Stimulated activated naive CD8-positive, alpha-beta T cell treated with anti-CD3 and anti-CD28 coated beads, Interleukin-15, Interleukin-2, amounts not matched to agents 100 U/mL and 50 U/mL, for 24 hours (primary cell): Measurements from ENCODE around the gene FAM240B.

Source experiments
- ATAC-seq: fragments of 150-1000 bp; cut with Tn5 transposase; one replicate; pipeline ENCODE4 v1.10.0; 2021
- DNase-seq: peaks from one replicate; pipeline ENCODE4 v3.0.0; 2021

The FAM240B gene

DNA sequence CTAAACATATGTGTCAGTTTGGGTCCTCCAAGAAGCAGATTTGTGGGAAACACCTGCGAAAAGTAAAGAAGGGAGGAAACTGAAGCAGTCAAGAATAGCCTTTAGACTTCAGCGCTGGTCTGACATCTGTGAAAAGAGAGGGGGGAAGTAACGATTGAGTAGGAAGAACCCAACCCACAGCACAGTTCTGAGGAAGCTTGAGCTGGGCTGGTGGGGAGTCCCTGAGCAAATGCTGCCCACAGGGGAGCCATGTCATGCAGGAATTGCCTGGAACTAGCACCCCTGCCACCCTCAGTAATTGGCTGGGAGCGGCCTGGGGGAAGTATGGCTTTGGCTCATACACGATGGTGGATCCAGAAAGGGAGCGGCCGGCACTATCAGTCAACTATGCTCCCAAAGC, 20.6 kb downstream of the FAM240B start:
- ATAC-seq (no peak), DNase-seq (no peak)

DNA sequence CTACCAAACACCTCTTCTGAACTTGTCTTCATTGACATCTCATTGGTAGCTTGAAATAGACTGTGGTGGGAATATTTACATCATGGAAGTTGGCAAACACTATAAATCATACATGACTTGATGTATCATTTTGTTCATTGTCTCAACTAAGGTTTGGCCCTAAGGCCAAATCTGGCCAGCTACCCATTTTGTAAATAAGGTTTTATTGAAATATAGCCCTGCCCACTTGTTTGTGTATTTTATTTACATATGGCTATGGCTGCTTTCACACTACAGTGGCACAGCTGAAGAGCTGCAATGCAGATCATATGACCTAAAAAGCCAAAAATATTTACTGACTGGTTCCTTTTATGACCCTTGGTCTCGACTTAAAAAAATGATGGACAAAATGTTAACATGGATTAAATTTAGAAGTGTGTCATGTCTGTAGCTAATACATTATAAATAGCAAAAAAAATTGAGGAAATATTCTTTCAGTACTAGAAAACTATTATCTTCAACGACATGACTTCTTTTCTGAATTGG, 22.1 kb downstream of the FAM240B start:
- DNase-seq (no peak), ATAC-seq (no peak)

DNA sequence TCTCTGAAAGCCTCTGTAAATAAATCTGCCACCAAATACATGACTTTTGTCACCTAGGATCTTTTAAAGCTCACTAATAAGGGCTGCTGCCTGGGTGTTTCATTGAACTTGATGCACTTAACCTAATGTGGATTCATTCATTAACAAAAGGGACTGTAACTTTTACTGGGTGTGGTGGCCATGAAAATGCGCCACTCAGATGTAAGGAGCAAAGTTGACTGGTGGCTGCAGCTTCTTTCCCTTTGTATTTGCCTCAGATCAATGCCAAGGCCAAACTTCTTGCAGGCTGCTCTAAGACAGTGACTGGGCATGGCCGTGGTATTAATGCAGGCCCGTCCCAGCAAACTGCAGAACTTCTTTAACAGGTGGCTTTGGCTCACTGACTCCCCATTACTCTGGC, 22.9 kb downstream of the FAM240B start:
- no peak for ATAC-seq
- DNase-seq = no peak

DNA sequence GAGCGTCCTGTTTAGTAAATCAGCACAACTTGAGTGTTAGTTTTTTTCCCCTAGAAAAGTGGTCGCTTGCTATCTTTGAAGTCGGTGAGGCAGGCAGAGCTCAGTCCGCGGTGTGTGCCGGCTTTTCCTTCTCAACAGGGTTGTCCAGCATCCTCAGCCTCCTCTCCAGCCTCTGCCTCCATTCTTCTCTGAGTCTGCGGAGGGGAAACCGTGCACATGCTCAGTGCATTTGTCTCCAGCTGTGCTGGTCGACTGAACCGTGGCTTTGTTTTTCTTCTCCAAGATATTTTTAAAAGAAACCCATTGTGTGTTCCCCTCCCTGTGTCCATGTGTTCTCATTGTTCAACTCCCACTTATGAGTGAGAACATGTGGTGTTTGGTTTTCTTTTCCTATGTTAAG, 25.3 kb downstream of the FAM240B start:
- DNase-seq = no peak
- no peak for ATAC-seq

DNA sequence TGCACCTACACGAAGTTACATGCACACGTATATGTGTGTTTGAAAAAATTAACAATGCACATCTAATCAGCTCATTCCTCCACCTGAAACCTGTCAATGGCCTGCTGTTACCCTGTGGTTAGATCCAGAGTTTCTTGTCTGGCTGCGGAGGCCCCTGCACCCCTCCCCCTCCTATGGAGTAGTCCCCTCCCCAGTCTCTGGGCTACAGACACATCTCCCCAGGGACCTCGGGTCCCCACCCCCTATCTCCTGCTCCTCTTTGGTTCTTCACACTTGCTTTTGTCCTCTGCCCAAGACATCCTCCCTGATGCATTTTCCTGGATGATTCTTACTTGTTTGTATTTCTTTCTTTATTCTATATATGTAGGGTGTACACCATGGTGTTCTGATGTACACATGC, 27.2 kb downstream of the FAM240B start:
- DNase-seq = no peak
- ATAC-seq = no peak

DNA sequence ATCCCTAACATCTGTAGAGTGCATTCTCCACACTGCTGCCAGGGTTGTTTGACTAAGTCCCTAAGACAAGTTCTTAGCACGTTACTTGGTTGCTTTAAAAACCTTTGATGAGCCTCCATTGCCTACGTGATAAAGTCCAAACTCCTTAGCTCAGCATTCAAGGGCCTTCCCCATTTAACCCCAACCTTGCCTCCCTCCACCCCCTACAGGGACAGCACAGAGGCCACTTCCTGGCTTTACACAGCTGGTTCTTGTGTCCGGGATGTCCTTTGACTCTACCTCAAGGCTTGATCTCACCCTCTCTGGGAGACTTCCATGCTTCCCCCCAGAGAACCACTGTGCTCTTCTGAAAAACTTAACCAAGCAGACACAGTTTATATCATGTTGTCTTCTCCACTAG, 29.4 kb downstream of the FAM240B start:
- ATAC-seq = peak; percentile 20
- no peak for DNase-seq

DNA sequence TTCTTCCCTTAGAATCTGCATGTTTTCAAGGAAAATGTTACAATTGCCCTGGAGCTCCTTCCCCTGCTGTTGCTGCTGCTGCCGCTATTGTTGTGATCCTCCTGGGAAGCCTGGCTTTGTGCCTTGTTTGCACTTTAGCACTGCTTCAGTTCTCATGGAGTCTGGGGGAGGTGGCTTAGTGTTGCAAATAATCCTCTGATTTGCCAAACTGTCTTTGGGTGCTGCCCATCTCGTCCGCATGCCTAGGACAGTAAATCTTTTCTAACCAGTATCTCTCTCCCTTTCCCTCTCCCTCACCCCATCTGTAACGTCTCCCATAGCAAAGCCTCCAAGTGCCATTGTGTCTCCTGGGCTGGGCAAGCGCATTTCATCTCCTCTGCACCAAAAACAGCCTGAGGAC, 30.3 kb downstream of the FAM240B start:
- no peak for DNase-seq
- ATAC-seq = no peak

DNA sequence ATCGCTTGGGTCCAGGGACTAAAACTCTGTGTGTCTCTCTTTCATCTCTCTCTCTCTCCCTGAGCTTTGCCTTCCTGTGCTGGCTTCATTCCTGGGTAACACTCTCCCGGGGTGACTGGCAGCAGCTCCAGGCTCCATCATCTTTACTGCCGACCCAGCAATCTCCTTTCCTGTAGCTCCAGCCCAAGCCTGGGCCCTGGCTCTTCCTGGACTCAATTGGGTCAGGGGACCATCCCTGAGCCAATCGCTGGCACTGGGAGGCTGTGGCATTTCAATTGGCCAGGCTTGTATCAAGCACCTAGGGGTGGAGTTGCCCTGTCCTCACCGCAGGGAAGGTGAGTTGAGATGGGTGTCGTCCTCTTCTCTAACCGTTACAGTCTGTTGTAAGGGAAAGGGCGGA, 31.9 kb downstream of the FAM240B start:
- DNase-seq (no peak), ATAC-seq (no peak)

DNA sequence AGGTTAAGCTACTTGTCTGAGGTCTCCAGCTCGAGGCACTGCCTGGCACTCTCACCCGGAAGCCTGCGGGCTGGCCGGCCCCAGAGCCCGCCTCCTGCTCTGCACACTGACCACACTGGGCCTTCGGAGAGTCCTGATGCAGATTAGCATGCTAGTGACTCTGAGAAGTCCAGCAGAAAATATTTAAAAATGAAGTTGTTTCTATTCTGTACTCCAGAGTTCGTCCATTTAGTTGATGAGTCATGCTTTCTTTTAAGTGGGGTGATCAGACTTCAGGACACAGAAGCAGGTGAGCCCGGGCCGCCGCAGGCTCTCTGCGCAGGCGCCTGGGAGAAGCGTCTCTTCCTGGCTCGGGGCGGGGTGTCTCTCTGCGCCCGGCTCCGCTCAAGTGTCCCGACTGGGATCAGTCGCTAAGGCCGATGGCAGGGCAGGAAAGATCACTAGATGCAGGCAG, 32.5 kb downstream of the FAM240B start:
- ATAC-seq = peak; percentile 11
- peak; percentile 11 for DNase-seq

DNA sequence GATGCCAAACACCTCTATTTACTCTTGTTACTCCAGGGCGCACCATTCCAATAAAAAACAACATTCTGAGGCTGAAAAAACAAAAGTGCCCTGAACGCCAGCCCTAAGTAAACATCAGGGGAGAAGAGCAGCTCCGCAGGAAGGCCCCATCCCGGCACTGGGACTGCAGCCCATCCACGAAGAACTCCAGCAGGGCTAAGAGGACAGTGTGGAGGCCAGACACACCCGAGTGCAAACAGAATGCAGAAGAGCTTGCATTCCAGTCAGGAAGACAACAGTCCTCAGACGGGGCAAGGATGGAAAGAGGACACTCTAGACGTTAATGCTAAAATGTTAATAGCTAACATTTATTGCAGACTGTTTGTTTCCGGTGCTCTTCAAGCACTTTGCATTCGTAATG, 33.0 kb downstream of the FAM240B start:
- DNase-seq = no peak
- ATAC-seq = no peak

DNA sequence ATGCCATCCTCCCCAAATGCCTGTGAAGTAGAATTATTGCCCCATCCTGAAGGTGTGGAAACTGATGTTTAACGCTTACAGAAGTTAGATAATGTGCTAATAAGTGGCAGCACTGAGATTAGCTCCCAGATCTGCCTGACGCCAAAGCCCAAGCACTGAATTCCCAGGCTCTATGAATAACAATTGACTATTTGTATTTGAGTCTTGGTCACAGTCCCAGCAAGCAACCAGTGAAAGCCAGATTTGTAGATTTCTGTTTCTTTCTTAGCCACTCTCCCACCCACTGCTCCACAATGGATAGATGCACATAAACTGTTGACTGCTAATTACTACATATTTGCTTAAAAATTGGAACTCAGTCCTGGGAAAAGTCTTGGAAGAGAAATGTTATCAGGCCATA, 34.4 kb downstream of the FAM240B start:
- no peak for ATAC-seq
- no peak for DNase-seq

DNA sequence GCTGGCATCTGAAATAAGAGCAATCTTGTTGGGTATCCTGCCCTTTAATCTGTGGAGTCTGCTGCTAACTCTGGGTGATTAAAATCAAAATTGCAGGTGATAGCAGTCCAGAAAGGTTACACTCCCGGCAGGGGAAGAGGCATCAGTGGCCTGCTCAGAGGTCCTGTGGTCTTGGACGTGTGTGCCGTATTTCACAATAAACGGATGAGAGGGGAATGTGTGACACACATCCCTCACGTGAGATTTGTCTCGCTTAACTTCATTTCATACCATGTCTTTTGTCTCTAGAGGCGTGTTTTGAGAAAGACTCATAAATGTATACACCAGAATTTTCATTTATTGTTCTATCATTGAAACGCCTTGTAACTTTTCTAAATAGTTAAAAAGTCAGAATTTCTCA, 36.6 kb downstream of the FAM240B start:
- DNase-seq = no peak
- no peak for ATAC-seq

DNA sequence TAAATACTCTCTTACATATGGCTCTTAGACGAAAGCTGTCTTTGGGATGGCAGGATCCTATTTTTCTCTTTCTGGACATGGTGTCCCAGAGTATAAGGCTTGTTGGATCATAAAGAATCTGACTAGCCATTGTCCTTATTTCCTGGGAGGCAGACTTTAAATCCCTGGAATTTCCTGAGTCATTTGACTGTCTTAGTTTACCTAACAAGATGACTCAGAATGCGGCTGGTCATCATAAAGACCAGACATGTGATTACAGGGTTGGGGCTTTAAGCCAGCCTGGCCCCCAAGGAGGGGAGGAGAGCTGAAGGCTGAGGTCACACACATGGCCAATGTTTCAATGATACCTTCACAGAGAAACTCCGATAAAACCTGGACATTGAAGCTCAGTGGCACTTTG, 37.2 kb downstream of the FAM240B start:
- DNase-seq (no peak), ATAC-seq (no peak)

DNA sequence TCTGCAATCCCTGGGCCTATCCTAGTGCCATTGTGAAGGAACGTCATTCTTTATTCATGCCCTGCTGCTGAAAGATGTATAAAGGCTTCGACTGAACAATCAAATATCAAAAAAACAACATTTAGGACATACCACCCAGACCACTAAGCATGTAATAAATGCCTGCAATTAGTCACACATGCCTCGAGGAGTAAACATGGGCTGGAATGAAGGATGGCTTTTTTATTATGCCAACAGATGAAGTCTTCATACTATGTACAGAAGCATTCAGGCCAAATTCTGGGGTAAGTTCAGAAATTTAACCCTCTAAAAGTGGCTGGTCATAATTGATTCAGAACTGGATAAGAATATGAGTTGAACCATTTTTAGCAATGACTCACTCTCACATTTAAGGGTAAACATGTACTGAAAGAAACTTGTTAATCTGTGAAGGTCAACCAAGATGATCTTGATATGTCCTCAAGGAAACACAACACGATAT, 38.1 kb downstream of the FAM240B start:
- no peak for ATAC-seq
- no peak for DNase-seq

DNA sequence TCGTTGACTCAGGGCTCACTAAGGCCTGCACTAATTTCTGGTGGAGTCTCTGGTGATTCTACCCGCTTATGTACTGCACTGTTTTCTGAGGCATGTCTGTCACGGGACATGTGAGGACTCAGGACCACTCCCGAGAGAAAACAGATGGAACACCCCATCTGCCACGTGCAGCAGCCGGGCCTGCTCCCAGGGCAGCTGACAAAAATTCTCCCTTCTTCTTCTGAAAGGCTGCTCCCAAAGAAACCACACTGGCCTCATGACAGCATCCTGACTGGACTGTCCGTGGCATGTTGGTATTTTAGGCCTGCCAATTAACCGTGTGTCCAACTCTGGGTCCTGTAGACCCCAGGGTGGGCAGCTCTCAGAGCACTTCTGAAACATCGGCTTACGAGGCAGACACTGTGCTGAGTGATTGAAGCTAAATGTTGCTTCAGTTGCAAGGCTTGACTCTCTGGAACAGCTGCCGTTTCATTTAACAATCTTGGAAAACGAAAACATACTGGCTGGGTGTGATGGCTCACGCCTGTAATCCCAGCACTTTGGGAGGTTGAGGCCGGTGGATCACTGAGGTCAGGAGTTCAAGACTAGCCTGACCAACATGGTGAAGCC, 39.0 kb downstream of the FAM240B start:
- no peak for ATAC-seq
- no peak for DNase-seq

DNA sequence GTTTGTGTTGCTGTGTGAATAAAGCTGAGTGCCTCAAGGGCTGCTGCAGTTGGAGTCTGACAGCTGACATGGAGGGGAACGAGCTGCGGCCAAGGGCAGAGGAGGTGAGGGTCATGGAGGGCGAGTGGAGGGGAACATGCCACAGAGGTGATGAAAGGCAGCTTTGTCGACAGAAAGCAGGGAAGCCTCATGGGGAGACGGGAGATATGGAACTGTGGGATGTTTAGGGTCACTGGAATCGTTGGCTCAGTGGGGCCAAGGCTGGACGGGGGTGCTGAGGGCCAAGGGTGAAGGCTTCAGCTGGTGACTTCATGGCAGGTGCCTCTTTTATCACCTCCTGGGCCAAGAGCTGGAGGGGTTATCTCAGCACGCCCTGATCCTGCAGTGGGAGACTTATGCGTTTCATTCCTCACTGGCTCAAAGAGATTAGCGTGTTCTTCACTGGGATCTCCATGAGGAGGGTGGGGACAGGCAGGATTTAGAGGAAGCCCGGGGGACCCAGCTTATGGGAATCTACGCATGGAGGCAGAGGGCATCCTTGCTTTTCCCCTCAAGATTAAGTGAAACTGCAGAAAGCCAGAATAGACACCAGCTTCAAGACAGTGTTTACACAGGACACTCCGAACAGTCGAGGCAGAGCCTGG, 42.2 kb downstream of the FAM240B start:
- DNase-seq (no peak), ATAC-seq (no peak)

DNA sequence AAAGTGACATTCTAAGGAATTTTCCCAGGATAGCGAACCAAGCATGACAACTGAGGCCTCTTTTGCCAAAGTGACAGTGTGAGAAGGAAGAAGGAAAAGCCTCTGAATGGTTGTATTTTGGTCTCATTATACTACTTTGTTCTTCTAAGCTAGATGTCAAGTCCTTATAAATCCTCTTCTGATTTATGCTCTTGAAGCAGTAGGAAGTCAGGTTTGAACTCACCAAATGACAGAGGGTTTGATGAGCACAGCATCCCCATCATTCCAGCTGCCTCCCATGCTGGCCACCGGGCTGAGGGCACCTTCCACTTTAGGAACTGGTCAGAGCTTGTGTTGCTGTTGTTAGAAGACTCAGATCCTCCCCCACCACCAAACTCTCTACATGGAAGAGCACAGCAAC, 44.1 kb downstream of the FAM240B start:
- ATAC-seq = no peak
- DNase-seq = no peak

DNA sequence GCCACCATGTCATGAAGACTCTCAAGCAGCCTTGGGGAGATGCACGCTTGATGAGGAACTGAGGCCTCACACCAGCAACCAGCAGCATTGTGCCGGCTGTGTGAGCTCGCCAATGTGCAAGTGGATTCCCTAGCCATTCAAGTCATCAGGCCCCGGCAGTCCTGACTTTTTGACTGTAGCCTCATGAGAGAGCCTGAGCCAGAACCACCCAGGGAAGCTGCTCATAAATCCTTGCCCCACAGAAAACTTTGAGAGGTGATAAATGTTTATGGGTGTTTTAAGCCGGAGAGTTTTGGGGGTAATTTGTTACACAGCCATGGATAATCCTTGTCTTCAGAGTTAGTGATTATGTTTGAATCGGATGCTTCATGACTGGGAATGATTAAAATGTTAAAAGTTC, 44.7 kb downstream of the FAM240B start:
- DNase-seq (no peak), ATAC-seq (no peak)

DNA sequence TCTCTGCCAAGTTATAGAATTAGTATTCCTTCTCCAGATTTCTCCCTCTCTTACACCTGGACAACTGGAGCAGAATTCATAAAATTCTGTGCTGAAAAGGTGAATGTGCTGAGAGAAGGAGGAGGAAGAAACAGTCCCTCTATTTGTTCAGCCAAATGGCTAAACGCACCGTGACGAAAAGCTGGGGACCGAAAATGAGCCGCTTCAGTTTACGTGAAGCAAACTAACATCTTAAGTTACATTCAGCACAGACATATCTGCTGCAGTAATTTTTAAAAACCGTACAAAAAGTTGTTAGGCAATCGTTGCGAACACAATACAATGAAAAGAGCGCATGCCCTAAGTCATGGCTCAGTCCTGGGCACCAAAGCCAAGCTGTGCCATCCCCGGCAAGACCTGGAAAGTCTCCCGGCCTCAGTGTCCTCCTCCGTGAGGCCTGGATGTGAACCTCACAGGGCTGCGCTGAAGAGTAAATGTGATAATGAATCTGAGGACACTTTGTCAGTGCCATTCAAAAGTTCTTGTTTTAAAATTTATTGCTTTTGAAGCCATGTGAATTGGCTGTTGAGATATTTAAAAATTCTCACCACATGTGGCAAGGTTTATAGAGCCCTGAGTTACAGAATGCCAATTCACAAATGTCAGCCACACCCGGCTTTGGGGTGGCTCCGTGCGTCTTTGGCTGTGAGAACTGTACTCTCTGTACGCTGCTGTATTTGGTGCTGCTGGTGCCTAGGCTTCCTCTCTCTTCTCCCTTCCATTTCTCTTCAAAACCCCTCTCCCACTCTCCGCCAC, 46.3 kb downstream of the FAM240B start:
- ATAC-seq = no peak
- DNase-seq = no peak

DNA sequence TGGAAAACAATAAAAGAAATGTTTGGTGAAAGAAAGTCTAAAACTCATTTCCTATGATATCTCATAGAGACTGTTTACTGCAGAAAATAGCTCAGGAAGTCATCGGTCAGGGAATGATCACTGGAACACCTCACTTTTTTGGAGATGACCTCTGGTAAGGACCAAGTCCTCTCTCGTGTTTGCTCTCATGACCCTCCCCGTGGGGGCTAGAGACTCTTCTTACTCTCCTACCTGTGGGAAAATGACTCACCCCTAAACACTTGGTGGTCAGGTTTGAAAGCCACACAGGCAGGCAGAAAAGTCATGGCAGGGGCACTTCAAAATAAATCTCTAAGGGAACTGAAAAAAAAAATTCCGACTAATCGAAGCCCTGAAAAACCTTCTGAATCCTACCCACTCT, 48.2 kb downstream of the FAM240B start:
- DNase-seq (no peak), ATAC-seq (no peak)

DNA sequence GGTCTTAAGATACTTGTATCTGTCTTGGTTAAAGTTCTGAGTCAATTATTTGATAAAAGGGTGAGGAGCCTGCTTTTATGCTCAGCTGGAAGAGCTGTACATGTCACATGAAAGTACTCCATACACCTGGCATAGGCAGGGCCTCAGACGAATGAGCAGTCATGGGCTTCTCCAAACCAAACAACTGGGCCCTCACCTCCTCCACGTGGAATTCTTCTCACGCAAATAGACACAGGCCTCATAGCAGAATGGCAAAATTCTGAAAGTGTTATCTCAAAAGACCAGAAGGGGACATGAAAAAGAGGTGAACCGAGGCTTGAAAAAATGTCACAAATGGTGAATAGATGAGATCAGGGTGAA, 48.6 kb downstream of the FAM240B start:
- no peak for DNase-seq
- ATAC-seq = no peak

DNA sequence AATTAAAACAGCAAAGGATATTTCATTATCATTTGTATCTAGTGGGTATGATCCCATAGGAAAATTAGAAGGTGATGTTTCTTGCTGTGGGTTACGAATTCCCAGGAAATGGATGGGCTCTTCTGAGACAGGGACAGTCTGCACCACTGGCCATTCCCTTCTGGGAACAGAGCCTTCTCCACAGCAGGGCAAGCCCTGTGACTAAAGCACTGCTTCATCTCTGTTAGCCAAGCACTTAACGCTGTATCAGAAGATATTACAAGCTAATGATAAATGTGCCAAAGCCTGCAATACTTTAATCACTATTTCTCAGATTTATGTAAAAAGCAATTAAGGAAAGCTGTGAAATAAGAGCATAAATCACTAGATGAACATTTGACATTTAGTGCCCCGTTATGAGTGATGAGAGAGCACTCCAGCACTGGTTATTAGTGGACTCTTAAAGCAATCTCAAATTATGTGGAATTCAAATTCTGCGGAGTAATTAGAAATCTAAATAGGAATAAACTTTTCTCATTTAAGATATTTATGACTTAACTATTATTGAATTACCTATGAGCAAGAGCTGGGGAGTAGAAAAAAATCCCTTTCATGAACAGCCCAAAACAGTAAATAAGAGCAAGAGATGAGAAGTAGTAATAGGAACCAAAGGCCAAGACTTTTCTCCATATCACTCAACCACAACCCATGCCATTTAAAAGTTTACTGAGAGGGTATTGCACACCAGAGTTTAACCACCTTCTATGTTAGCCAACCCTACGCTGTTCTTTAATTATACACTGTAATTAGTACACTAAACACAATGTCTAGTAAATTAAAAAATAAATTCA, 49.2 kb downstream of the FAM240B start:
- DNase-seq (no peak), ATAC-seq (no peak)
